ENCODE data around the gene SHC3.
"Not testable (repeated sequence)": the region's sequence is repeated elsewhere in the genome, so short reads cannot be mapped to it uniquely, and the experiment has no call there.

Gene SHC3

GRCh38 chr9:89177944-89178829, at the start of gene SHC3:
Gene SHC3, minus strand, starts transcription at chr9:89178818. Its CDS starts 358 bp downstream, at chr9:89178460.
- peak; percentile 60 for DNase-seq

- DNase-seq = no peak
Observed at GRCh38 chr9:89225991-89226471, 47.4 kb upstream of the SHC3 start.

- DNase-seq = no peak
Observed at GRCh38 chr9:89225587-89225986, 47.0 kb upstream of the SHC3 start.

- DNase-seq = no peak
Observed at GRCh38 chr9:89225036-89225435, 46.4 kb upstream of the SHC3 start.

- DNase-seq = no peak
Observed at GRCh38 chr9:89224633-89225032, 46.0 kb upstream of the SHC3 start.

- no peak for DNase-seq
Observed at GRCh38 chr9:89223396-89223977, 44.9 kb upstream of the SHC3 start.

GRCh38 chr9:89219637-89220036, 41.0 kb upstream of the SHC3 start:
- no peak for DNase-seq

- DNase-seq = no peak
Observed at GRCh38 chr9:89218040-89218928, 39.7 kb upstream of the SHC3 start.

GRCh38 chr9:89215342-89215741, 36.7 kb upstream of the SHC3 start:
- no peak for DNase-seq

GRCh38 chr9:89213396-89213880, 34.8 kb upstream of the SHC3 start:
- no peak for DNase-seq

GRCh38 chr9:89212171-89212570, 33.6 kb upstream of the SHC3 start:
- no peak for DNase-seq

GRCh38 chr9:89209311-89209710, 30.7 kb upstream of the SHC3 start:
- not testable (repeated sequence) for DNase-seq

- DNase-seq = no peak
Observed at GRCh38 chr9:89207026-89207425, 28.4 kb upstream of the SHC3 start.

GRCh38 chr9:89204801-89205200, 26.2 kb upstream of the SHC3 start:
- no peak for DNase-seq

GRCh38 chr9:89195131-89195797, 16.6 kb upstream of the SHC3 start:
- DNase-seq = no peak

GRCh38 chr9:89194421-89195130, 16.0 kb upstream of the SHC3 start:
- DNase-seq = no peak

GRCh38 chr9:89191004-89191403, 12.4 kb upstream of the SHC3 start:
- no peak for DNase-seq

GRCh38 chr9:89189215-89189614, 10.6 kb upstream of the SHC3 start:
- no peak for DNase-seq

GRCh38 chr9:89187950-89188349, 9.3 kb upstream of the SHC3 start:
- no peak for DNase-seq

- no peak for DNase-seq
Observed at GRCh38 chr9:89187541-89187940, 8.9 kb upstream of the SHC3 start.

GRCh38 chr9:89186960-89187359, 8.3 kb upstream of the SHC3 start:
- no peak for DNase-seq

- no peak for DNase-seq
Observed at GRCh38 chr9:89185980-89186379, 7.4 kb upstream of the SHC3 start.

Measured in activated CD8-positive, alpha-beta memory T cell treated with anti-CD3 and anti-CD28 coated beads, Interleukin-2, amount 50 U/mL, for 48 hours (primary cell).